ENCODE measurements around the gene PINK1.

The PINK1 gene

GRCh38 chr1:20683614-20684013, 50.4 kb downstream of the PINK1 start:
- no peak for DNase-seq

GRCh38 chr1:20684050-20684620, 50.9 kb downstream of the PINK1 start:
- no peak for DNase-seq

- no peak for DNase-seq
These were observed 51.4 kb downstream of the PINK1 start for GRCh38 chr1:20684651-20685050.

- DNase-seq: no peak
These were observed 51.9 kb downstream of the PINK1 start for GRCh38 chr1:20685099-20685662.

- DNase-seq: no peak
These were observed 52.5 kb downstream of the PINK1 start for GRCh38 chr1:20685741-20686140.

- no peak for DNase-seq
These were observed 53.8 kb downstream of the PINK1 start for GRCh38 chr1:20686883-20687725.

GRCh38 chr1:20689645-20690056, 56.4 kb downstream of the PINK1 start:
- DNase-seq: no peak

- DNase-seq: no peak
These were observed 58.6 kb downstream of the PINK1 start for GRCh38 chr1:20691872-20692271.

- DNase-seq: no peak
These were observed 60.4 kb downstream of the PINK1 start for GRCh38 chr1:20693623-20694022.

- DNase-seq: no peak
These were observed 62.3 kb downstream of the PINK1 start for GRCh38 chr1:20695515-20695914.

GRCh38 chr1:20696397-20697333, 63.4 kb downstream of the PINK1 start:
- peak; percentile 63 for DNase-seq

GRCh38 chr1:20697563-20697962, 64.3 kb downstream of the PINK1 start:
- no peak for DNase-seq

GRCh38 chr1:20698195-20698910, 65.1 kb downstream of the PINK1 start:
- DNase-seq: no peak

GRCh38 chr1:20699558-20699957, 66.3 kb downstream of the PINK1 start:
- no peak for DNase-seq

GRCh38 chr1:20700636-20701215, 67.5 kb downstream of the PINK1 start:
- DNase-seq: no peak
